Stomach (tissue), 9 donors: ENCODE measurements around the gene PKD1L1. TPM values are rescaled to one million over a fixed set of nuclear protein-coding genes. Genes with fewer than 3 reads are reported as not detected.

Experiments used
- DNase-seq, 2 donors: peaks; one replicate each; pipeline versions ENCODE4 v3.0.0 to v3.0.0-alpha.2; 2013 to 2019
- H3K27ac ChIP-seq, 5 donors: fragments of 200-600 bp in 4 of 5; sonication (generic) in 4 of 5; one replicate each; pipeline ENCODE4 v1.5.1; 2013 to 2019; ENCODE audit warnings: mild to moderate bottlenecking in 1 of 5, moderate library complexity in 1 of 5
- H3K27me3 ChIP-seq, 3 donors: fragments of 200-600 bp; sonication (generic); one replicate each; pipeline ENCODE4 v1.5.1; 2017 to 2019; ENCODE audit warnings: mixed run types in 1 of 3
- H3K36me3 ChIP-seq, 4 donors: fragments of 200-600 bp; sonication (generic); 1 replicate in 3 of 4; 2 replicates in 1 of 4; pipeline ENCODE4 v1.5.1; 2016 to 2019
- H3K4me1 ChIP-seq, 4 donors: fragments of 200-600 bp; sonication (generic); one replicate each; pipeline ENCODE4 v1.5.1; 2016 to 2019
- H3K4me3 ChIP-seq, 4 donors: fragments of 200-600 bp; sonication (generic) in 3 of 4; one replicate each; pipeline ENCODE4 v1.5.1; 2016 to 2019; ENCODE audit warnings: mild to moderate bottlenecking in 1 of 4
- H3K9me3 ChIP-seq, 4 donors: fragments of 200-600 bp; sonication (generic); one replicate each; pipeline ENCODE4 v1.5.1; 2016 to 2019
- EP300 ChIP-seq: sonication (generic); formaldehyde crosslinking; IDR thresholded peaks from one replicate; pipeline ENCODE4 v1.6.1; 2017; ENCODE audit warnings: antibody characterized with exemption
- POLR2A ChIP-seq, 4 donors: fragments of 450-650 bp; IDR thresholded peaks; one replicate each; pipeline ENCODE4 v1.6.1; 2016; ENCODE audit warnings: antibody characterized with exemption in 4 of 4, control low read depth in 2 of 4, mild to moderate bottlenecking in 1 of 4, moderate library complexity in 1 of 4
- POLR2AphosphoS5 ChIP-seq, 3 donors: sonication (generic); formaldehyde crosslinking; IDR thresholded peaks; one replicate each; pipeline ENCODE4 v1.6.1; 2016; ENCODE audit warnings: antibody characterized with exemption in 3 of 3
- WGBS, 5 donors: extraction: QIAGEN DNeasy Blood & Tissue Kit in 3 of 5; methylation state at CpG; one replicate each; pipeline versions ENCODE4 v1.1.5 to v1.1.7; 2013 to 2018; 5-methylcytosine and 5-hydroxymethylcytosine counted together
- intact Hi-C: fragments of 100-400 bp; cut with DNase I; formaldehyde crosslinking; loops from one replicate; pipeline ENCODE4 v1.15.1; 2023; ENCODE audit warnings: low total_unique reads
- polyA plus RNA-seq, 3 donors: library from polyadenylated mRNA; stranded (reverse); fragments of 200-250 nt; gene quantifications; one replicate each; pipeline ENCODE4 v1.2.3, GENCODE V29; 2013
- total RNA-seq, 5 donors: library from RNA; depleted of rRNA; stranded (reverse); fragments of >200 nt; gene quantifications; one replicate each; pipeline versions ENCODE4 v1.1.0 to v1.2.3, GENCODE V29; 2014 to 2016
- TF ChIP-seq, protein P1 (sequence below), 7 experiments: fragments of 450-650 bp in 4 of 7; fragments of 200-600 bp in 3 of 7; sonication (generic) in 3 of 7; IDR thresholded peaks; one replicate each; pipeline ENCODE4 v1.5.1; 2016 to 2019; ENCODE audit warnings: antibody characterized with exemption in 7 of 7, control low read depth in 2 of 7, mild to moderate bottlenecking in 1 of 7
- donor health status: healthy with polysubstance abuse.
- donor health status: Bipolar disorder and iron deficiency.
- donor health status: healthy.

PKD1L1 gene
- total and polyA plus RNA-seq, 8 donors, result under 0.01 to 1.2 (median 0.10) TPM; not detected in 2

DNA sequence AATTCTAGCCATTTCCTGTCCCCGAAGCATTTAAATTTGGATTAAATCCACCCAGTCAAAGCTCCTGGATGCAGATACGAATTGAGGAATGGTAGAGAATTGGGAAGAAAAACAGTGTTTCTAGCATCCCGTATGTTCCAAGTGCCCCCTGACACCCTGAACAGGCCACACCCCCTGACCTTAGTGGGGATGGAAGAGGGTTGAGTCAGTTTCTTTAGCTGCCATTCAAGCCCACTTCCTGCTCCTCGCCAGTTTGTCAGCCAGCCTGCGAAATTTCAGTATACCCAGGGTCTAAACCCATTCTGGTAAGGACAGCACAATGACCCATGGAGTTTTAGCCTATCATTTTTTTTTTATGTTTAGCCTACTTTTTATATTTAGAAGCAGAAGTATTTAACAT, 101.1 kb downstream of the PKD1L1 start:
- Histone ChIP-seq H3K4me1 (no peaks in the 10 kb centered on the region), H3K4me3 (no peak overlapping the region), H3K9me3 (no peaks in the 10 kb centered on the region), H3K27me3 (peaks cover 0 to 2% (median 0%) of the 10 kb centered on the region in 3 donors), H3K36me3 (no peaks in the 10 kb centered on the region), H3K27ac (no peak overlapping the region)
- WGBS, 5 donors, result 71 to 86% (median 79%) methylated on average over 5 of the region's 5 CpGs
- DNase-seq, result no peak
- TF ChIP-seq EP300, result no peak
- TF ChIP-seq, protein P1, sequence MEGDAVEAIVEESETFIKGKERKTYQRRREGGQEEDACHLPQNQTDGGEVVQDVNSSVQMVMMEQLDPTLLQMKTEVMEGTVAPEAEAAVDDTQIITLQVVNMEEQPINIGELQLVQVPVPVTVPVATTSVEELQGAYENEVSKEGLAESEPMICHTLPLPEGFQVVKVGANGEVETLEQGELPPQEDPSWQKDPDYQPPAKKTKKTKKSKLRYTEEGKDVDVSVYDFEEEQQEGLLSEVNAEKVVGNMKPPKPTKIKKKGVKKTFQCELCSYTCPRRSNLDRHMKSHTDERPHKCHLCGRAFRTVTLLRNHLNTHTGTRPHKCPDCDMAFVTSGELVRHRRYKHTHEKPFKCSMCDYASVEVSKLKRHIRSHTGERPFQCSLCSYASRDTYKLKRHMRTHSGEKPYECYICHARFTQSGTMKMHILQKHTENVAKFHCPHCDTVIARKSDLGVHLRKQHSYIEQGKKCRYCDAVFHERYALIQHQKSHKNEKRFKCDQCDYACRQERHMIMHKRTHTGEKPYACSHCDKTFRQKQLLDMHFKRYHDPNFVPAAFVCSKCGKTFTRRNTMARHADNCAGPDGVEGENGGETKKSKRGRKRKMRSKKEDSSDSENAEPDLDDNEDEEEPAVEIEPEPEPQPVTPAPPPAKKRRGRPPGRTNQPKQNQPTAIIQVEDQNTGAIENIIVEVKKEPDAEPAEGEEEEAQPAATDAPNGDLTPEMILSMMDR (IDR thresholded peaks at IDR 0.05), result no peak
- TF ChIP-seq POLR2AphosphoS5 (IDR thresholded peaks at IDR 0.05), result no peak
- TF ChIP-seq POLR2A (IDR thresholded peaks at IDR 0.05), result no peak
- intact Hi-C loops, result no loop called here

DNA sequence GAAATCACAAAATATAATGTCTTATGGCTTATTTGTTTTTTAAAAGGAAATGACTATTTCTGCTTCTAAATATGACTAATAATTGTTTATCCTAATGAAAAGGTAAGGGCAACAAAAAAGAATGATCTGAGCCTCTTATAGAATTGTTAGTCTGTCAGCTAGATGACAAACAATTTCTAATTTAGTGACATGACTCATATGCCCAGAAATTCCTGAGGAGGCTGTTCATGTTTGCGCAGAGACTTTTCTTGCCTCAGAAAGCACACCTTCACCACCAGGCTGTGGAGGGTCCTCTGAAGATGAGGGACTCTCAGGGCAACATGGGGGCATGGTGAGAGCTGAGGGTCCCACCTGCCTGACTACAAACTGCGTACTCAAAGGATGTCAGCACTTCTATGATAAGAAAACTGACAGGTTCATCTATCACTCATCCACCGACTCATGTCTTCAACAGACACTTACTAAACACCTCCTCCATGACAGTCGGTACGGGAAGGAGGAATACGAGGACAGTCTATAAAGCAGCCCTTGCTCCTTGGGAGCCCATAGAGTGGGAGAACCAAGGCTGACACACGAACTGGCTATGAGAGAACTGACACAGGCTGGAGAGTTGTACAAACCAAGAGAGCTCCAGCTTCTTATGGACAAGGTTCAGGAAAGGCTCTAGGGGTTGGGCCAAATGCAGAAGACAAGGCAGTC, 102.0 kb downstream of the PKD1L1 start:
- H3K36me3 ChIP-seq, result no peaks in the 10 kb centered on the region
- intact Hi-C loops, result no loop called here
- no peak overlapping the region for H3K4me3 ChIP-seq
- TF ChIP-seq POLR2AphosphoS5 (IDR thresholded peaks at IDR 0.05), result no peak
- TF ChIP-seq POLR2A (IDR thresholded peaks at IDR 0.05), result no peak
- TF ChIP-seq EP300, result no peak
- TF ChIP-seq, protein P1 (IDR thresholded peaks at IDR 0.05), result no peak
- H3K27ac ChIP-seq, result no peak overlapping the region
- no peaks in the 10 kb centered on the region for H3K9me3 ChIP-seq
- H3K4me1 ChIP-seq, result no peaks in the 10 kb centered on the region
- WGBS, 5 donors, result 84 to 91% (median 85%) methylated on average over 7 of the region's 7 CpGs
- DNase-seq, result no peak
- H3K27me3 ChIP-seq, result peaks cover 0 to 3% (median 0%) of the 10 kb centered on the region in 3 donors

DNA sequence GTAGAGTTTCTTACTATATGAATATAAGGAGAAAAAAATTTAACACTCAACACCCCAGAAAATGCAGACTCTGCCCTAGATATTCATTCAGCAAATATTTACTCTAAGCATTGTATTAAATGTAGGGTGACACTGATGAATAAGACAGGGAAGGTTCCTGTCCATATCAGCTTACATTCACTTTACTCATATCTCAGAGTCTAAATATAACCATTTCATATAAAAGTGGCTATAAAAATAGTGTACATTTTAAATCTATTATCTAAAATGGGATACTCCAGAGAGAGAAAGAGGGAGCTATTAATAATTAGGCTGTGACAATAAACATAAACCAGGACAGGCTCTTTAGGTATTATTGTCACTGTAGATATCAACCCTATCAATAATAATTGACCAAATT, 104.0 kb downstream of the PKD1L1 start:
- TF ChIP-seq, protein P1 (IDR thresholded peaks at IDR 0.05), result no peak
- TF ChIP-seq POLR2A (IDR thresholded peaks at IDR 0.05), result no peak
- no peak for TF ChIP-seq POLR2AphosphoS5 (IDR thresholded peaks at IDR 0.05)
- TF ChIP-seq EP300, result no peak
- H3K4me1 ChIP-seq, result no peaks in the 10 kb centered on the region
- H3K9me3 ChIP-seq, result no peaks in the 10 kb centered on the region
- intact Hi-C loops, result no loop called here
- no peak overlapping the region for H3K27ac ChIP-seq
- H3K27me3 ChIP-seq, result peaks cover 0 to 3% (median 0%) of the 10 kb centered on the region in 3 donors
- no peak for DNase-seq
- H3K36me3 ChIP-seq, result no peaks in the 10 kb centered on the region
- H3K4me3 ChIP-seq, result no peak overlapping the region

DNA sequence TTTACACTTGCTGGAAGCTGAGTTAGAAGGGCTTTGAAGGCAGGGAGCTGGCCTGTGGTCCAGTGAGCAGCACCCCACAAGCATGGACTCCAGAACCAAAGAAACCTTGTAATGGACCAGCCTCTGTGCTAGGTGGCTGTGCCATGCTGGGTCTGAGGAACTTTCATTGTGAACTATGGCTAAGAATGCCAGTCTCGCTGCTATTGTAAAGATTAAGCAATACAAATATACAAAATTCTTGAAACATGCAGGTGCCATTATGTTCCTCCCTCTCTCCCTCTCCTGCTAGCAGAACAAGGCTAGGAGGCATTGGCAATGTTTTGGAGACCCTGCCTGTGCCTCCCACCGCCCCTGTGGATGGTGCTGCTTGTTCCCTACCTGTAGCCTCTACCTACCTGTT, 105.0 kb downstream of the PKD1L1 start:
- H3K36me3 ChIP-seq, result no peaks in the 10 kb centered on the region
- H3K27ac ChIP-seq, result no peak overlapping the region
- no peak overlapping the region for H3K4me3 ChIP-seq
- WGBS, 5 donors, result 72 to 83% (median 77%) methylated on average over 2 of the region's 2 CpGs
- DNase-seq, result no peak
- no peaks in the 10 kb centered on the region for H3K9me3 ChIP-seq
- no peaks in the 10 kb centered on the region for H3K4me1 ChIP-seq
- TF ChIP-seq EP300, result no peak
- TF ChIP-seq, protein P1 (IDR thresholded peaks at IDR 0.05), result no peak
- TF ChIP-seq POLR2AphosphoS5 (IDR thresholded peaks at IDR 0.05), result no peak
- no peak for TF ChIP-seq POLR2A (IDR thresholded peaks at IDR 0.05)
- intact Hi-C loops, result no loop called here
- peaks cover 0 to 3% (median 0%) of the 10 kb centered on the region in 3 donors for H3K27me3 ChIP-seq
